ENCODE results near the gene STC2.

The STC2 gene

DNA sequence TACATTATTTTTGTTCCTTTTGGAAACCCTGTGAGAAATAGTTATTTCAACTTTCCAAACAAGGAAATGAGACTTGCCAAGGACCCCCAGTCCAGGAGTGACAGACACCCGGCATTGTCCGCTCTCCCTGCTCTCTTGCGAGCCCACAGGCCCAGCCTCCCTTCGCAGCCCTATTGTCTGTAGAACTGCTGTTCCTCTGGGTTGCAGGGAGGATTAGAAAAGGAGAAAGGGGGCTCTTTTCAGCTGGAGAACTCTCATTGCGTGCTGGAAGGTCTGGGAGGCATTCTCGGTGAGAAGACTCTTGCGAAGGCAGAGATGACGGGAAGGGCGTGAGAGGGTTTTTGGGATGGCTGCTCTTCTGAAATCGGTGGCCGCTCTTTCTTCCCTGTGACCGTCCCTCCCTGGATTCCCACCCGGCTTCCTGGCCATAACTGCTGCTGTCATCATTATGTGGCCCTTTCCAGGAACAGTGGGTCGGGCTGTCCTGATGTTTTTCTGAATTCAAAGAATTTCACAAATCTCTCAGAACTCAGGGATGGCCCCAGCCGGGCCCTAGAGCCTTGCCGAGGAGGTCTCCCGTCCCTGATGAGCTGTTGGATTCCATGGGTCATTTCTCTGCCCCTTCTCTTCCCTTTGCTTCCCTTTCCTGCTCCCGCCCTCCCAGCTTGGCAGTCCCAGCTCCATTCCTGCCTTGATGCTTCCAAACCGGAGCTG lies 29.8 kb downstream of the STC2 start:
- ChIA-PET CTCF (interaction anchor here (1.5 to 10.7 kb wide), 2 partner anchors 33 to 584 kb away, joined by 3 to 210 read pairs; partner anchors contain the start of gene STC2), POLR2A (no interaction called here)
- no peak for DNase-seq (ENCODE audit: extremely low spot score)
- TF ChIP-seq, protein P1, sequence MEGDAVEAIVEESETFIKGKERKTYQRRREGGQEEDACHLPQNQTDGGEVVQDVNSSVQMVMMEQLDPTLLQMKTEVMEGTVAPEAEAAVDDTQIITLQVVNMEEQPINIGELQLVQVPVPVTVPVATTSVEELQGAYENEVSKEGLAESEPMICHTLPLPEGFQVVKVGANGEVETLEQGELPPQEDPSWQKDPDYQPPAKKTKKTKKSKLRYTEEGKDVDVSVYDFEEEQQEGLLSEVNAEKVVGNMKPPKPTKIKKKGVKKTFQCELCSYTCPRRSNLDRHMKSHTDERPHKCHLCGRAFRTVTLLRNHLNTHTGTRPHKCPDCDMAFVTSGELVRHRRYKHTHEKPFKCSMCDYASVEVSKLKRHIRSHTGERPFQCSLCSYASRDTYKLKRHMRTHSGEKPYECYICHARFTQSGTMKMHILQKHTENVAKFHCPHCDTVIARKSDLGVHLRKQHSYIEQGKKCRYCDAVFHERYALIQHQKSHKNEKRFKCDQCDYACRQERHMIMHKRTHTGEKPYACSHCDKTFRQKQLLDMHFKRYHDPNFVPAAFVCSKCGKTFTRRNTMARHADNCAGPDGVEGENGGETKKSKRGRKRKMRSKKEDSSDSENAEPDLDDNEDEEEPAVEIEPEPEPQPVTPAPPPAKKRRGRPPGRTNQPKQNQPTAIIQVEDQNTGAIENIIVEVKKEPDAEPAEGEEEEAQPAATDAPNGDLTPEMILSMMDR (IDR thresholded peaks at IDR 0.05; ENCODE audit: control extremely low read depth, extremely low read depth, low read depth, missing control alignments): no peak

GRCh38 chr5:173297813-173298212 lies 30.4 kb downstream of the STC2 start:
- POLR2A ChIA-PET: no interaction called here
- DNase-seq (ENCODE audit: extremely low spot score): no peak
- TF ChIP-seq, protein P1 (IDR thresholded peaks at IDR 0.05; ENCODE audit: control extremely low read depth, extremely low read depth, low read depth, missing control alignments): no peak
- CTCF ChIA-PET: interaction anchor here (10.7 kb wide), 1 partner anchor 33 kb away, joined by 210 read pairs; the partner anchor contains the start of gene STC2

DNA sequence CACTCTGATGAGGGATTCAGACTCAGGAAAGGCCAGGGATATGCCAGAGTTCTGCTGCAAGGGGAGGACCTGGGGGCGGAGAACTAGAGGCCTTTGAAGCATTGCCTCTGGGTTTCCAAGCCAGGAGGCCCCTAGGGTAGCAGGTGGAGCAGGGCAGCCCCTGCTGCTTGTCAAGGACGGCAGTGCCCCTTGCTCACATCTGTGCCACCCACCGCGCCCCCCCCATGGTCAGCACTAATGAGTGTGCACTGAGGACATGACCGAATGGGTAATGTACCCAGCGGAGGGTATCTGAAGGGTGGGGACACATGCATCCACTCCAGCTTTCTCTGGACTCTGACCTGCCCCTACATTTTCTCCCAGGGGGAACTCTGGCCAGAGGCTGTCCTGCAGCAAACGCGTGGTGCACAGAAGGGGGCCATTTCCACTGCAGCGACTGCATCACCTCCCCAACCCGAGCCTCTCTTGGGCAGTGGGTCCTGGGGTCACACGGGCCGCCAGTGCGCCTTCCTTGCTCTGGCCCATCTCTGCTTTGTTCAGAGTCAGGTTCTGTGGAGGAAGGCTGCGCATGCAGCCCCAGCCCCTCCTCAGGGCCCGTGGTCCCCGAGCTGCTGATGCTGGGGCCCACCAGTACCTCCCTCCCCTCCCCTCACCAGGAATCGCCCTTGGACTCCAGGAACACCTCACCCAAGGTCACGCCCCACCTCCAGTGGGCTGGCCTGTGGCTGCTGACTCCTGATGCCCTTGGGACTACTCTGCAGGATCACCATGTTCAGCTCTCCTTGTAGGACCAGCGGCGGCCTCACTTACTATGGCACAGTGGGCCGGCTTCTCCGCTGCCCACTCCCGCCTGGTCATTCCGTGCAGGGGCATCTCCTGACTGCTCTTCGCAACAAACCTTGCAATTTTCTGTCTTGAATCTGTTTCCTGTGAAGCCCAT lies 31.2 kb downstream of the STC2 start:
- DNase-seq (ENCODE audit: extremely low spot score): no peak
- ChIA-PET CTCF (interaction anchor here (1.1 to 10.7 kb wide), 6 partner anchors 12 to 277 kb away, joined by 3 to 210 read pairs (median 34); partner anchors contain the start of gene STC2), POLR2A (no interaction called here)
- TF ChIP-seq, protein P1 (IDR thresholded peaks at IDR 0.05; ENCODE audit: control extremely low read depth, extremely low read depth, low read depth, missing control alignments): no peak

GRCh38 chr5:173295796-173296195 lies 32.4 kb downstream of the STC2 start:
- CTCF ChIA-PET: interaction anchor here (0.6 to 10.7 kb wide), 15 partner anchors 10 to 363 kb away, joined by 3 to 210 read pairs (median 11); partner anchors contain the start of gene STC2
- TF ChIP-seq, protein P1 (IDR thresholded peaks at IDR 0.05; ENCODE audit: control extremely low read depth, extremely low read depth, low read depth, missing control alignments): no peak
- no peak for DNase-seq (ENCODE audit: extremely low spot score)
- POLR2A ChIA-PET: no interaction called here

GRCh38 chr5:173294673-173295320 lies 33.4 kb downstream of the STC2 start:
- TF ChIP-seq, protein P1 (IDR thresholded peaks at IDR 0.05; ENCODE audit: control extremely low read depth, extremely low read depth, low read depth, missing control alignments): no peak
- ChIA-PET CTCF (interaction anchor here (0.6 to 10.7 kb wide), 31 partner anchors 10 to 580 kb away, joined by 3 to 210 read pairs (median 6); partner anchors contain the start of genes BOD1 and STC2), POLR2A (no interaction called here)
- no peak for DNase-seq (ENCODE audit: extremely low spot score)

Measured in GM10248 (cell line).